ENCODE data around the gene PPM1K.

PPM1K gene

DNA sequence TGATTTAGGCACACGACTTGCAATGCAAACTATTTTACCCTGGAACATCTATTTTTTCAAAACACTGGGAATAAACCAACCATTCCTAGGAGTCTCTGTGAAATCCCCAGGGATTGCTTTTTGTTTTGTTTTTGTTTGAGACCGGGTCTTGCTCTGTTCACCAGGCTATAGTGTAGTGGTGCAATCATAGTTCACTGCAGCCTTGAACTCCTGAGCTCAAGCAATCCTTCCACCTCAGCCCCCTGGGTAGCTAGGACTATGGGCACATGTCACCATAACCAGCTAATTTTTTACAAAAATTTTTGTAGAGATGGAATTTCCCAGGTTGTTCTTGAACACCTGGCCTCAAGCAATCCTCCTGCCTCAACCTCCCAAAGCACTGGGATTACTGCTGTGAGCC is 37.8 kb downstream of the PPM1K start:
- no peak overlapping the region for H2AK5ac ChIP-seq (ENCODE audit: low read length)
- no peaks in the 10 kb centered on the region for H3K36me3 ChIP-seq (ENCODE audit: control insufficient read depth in 1 of 2, insufficient read depth in 2 of 2, low read length in 2 of 2)
- no peak overlapping the region for H3K23ac ChIP-seq (ENCODE audit: low read length)
- no peak overlapping the region for H3K4ac ChIP-seq (ENCODE audit: low read depth, low read length)
- H3K9me3 ChIP-seq (ENCODE audit: insufficient read depth, low read depth, low read length), result no peaks in the 10 kb centered on the region
- H3K79me1 ChIP-seq (ENCODE audit: low read length), result no peaks in the 10 kb centered on the region
- H3K27ac ChIP-seq (ENCODE audit: low read depth, low read length), result no peak overlapping the region
- H4K8ac ChIP-seq (ENCODE audit: low read depth, low read length), result no peak overlapping the region
- H3K14ac ChIP-seq (ENCODE audit: low read length), result no peak overlapping the region
- no peak overlapping the region for H4K91ac ChIP-seq (ENCODE audit: low read depth, low read length)
- no peak overlapping the region for H2BK12ac ChIP-seq (ENCODE audit: low read length)
- H3K4me2 ChIP-seq (ENCODE audit: low read length), result no peak overlapping the region
- no peak overlapping the region for H2AFZ ChIP-seq (ENCODE audit: insufficient read depth, low read length, poor library complexity)
- H3K18ac ChIP-seq (ENCODE audit: low read length), result no peak overlapping the region
- no CpG with 5 or more reads among the region's 2 CpGs for WGBS (ENCODE audit: extremely low coverage, insufficient coverage, insufficient read length)
- no peak overlapping the region for H3K4me3 ChIP-seq (ENCODE audit: low read depth, low read length)
- H2BK120ac ChIP-seq (ENCODE audit: insufficient read depth, low read length, poor library complexity), result no peak overlapping the region
- H4K12ac ChIP-seq (ENCODE audit: low read depth, low read length), result no peak overlapping the region
- H3K9ac ChIP-seq (ENCODE audit: low read length), result no peak overlapping the region
- no peaks in the 10 kb centered on the region for H3K4me1 ChIP-seq (ENCODE audit: control insufficient read depth in 1 of 2, insufficient read depth in 2 of 2, low read length in 2 of 2)
- H3K79me2 ChIP-seq (ENCODE audit: control insufficient read depth, insufficient read depth, low read length, poor library complexity), result no peaks in the 10 kb centered on the region
- no peaks in the 10 kb centered on the region for H3K27me3 ChIP-seq (ENCODE audit: insufficient read depth, low read length)
- DNase-seq, result no peak
- no peak overlapping the region for H2BK5ac ChIP-seq (ENCODE audit: low read depth, low read length, poor library complexity)

DNA sequence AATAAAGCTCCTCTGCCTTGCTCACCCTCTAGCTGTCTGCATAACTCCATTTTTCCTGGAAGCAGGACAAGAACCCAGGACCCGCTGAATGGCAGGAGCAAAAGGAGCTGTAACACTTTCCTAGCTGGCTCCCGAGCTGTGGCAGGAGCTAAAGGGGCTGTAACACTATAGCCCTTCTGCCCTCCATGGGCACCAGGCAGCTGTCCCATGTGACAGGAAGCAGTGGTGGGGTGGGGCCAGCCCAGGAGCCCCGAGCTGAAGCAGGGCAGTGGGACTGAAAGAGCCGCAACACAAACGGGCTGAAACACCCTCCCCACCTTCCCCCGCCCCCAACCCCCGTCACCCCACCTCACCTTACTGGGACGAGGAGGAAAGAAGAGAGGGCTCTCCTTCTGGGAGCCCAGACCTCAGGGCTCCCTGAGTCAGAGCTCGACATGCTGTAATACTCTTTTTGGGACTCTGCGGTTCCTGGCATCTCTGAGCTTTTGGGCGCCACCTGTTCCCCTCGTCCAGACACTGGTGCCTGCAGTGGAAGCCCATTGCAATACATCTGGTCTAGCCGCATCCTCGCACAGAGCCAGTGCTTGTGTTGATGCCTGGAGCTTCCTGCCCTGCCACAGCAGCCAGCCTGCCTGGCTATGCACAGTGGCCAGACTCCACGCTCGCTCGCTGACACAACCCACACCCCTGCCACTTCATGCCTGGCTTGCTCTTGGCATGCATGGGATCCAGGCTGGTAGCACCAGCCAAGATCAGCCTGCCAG is 39.4 kb downstream of the PPM1K start:
- no peaks in the 10 kb centered on the region for H3K27me3 ChIP-seq (ENCODE audit: insufficient read depth, low read length)
- no CpG with 5 or more reads among the region's 17 CpGs for WGBS (ENCODE audit: extremely low coverage, insufficient coverage, insufficient read length)
- no peak overlapping the region for H3K9ac ChIP-seq (ENCODE audit: low read length)
- H4K12ac ChIP-seq (ENCODE audit: low read depth, low read length), result no peak overlapping the region
- no peaks in the 10 kb centered on the region for H3K79me1 ChIP-seq (ENCODE audit: low read length)
- H4K8ac ChIP-seq (ENCODE audit: low read depth, low read length), result no peak overlapping the region
- no peak overlapping the region for H3K27ac ChIP-seq (ENCODE audit: low read depth, low read length)
- no peak for DNase-seq
- no peak overlapping the region for H3K14ac ChIP-seq (ENCODE audit: low read length)
- no peaks in the 10 kb centered on the region for H3K9me3 ChIP-seq (ENCODE audit: insufficient read depth, low read depth, low read length)
- no peak overlapping the region for H3K4me2 ChIP-seq (ENCODE audit: low read length)
- no peak overlapping the region for H2BK12ac ChIP-seq (ENCODE audit: low read length)
- H3K18ac ChIP-seq (ENCODE audit: low read length), result no peak overlapping the region
- H2BK120ac ChIP-seq (ENCODE audit: insufficient read depth, low read length, poor library complexity), result no peak overlapping the region
- no peak overlapping the region for H2AK5ac ChIP-seq (ENCODE audit: low read length)
- H4K91ac ChIP-seq (ENCODE audit: low read depth, low read length), result no peak overlapping the region
- no peak overlapping the region for H3K4ac ChIP-seq (ENCODE audit: low read depth, low read length)
- no peak overlapping the region for H3K4me3 ChIP-seq (ENCODE audit: low read depth, low read length)
- H3K36me3 ChIP-seq (ENCODE audit: control insufficient read depth in 1 of 2, insufficient read depth in 2 of 2, low read length in 2 of 2), result no peaks in the 10 kb centered on the region
- H3K79me2 ChIP-seq (ENCODE audit: control insufficient read depth, insufficient read depth, low read length, poor library complexity), result no peaks in the 10 kb centered on the region
- no peaks in the 10 kb centered on the region for H3K4me1 ChIP-seq (ENCODE audit: control insufficient read depth in 1 of 2, insufficient read depth in 2 of 2, low read length in 2 of 2)
- no peak overlapping the region for H3K23ac ChIP-seq (ENCODE audit: low read length)
- H2BK5ac ChIP-seq (ENCODE audit: low read depth, low read length, poor library complexity), result no peak overlapping the region
- no peak overlapping the region for H2AFZ ChIP-seq (ENCODE audit: insufficient read depth, low read length, poor library complexity)

DNA sequence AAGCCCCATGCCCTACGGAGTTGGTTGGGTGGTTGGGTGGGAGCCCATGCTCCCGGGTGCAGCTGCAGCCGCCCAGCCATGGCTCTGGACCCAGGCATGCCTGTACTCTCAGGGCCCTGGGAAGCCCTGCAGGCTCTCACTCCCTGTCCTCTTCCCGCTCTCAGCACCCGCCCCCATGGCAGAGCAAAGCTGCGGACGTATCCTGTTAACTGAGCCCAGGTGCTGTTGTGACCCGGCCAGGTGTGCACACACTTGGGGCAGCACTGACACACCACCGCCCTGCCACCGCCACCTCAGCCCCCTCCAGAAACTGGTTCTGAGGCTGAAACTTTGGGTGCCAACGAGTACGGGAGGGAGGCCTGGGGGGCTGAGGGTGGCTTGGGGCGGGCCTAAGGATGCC is 40.3 kb downstream of the PPM1K start:
- no peak overlapping the region for H4K91ac ChIP-seq (ENCODE audit: low read depth, low read length)
- DNase-seq, result no peak
- no peak overlapping the region for H3K4me3 ChIP-seq (ENCODE audit: low read depth, low read length)
- H3K4me2 ChIP-seq (ENCODE audit: low read length), result no peak overlapping the region
- no peak overlapping the region for H3K9ac ChIP-seq (ENCODE audit: low read length)
- H2BK120ac ChIP-seq (ENCODE audit: insufficient read depth, low read length, poor library complexity), result no peak overlapping the region
- no peaks in the 10 kb centered on the region for H3K27me3 ChIP-seq (ENCODE audit: insufficient read depth, low read length)
- H3K79me1 ChIP-seq (ENCODE audit: low read length), result no peaks in the 10 kb centered on the region
- H3K18ac ChIP-seq (ENCODE audit: low read length), result no peak overlapping the region
- H3K9me3 ChIP-seq (ENCODE audit: insufficient read depth, low read depth, low read length), result no peaks in the 10 kb centered on the region
- H3K14ac ChIP-seq (ENCODE audit: low read length), result no peak overlapping the region
- H4K12ac ChIP-seq (ENCODE audit: low read depth, low read length), result no peak overlapping the region
- H2AFZ ChIP-seq (ENCODE audit: insufficient read depth, low read length, poor library complexity), result no peak overlapping the region
- no peak overlapping the region for H2AK5ac ChIP-seq (ENCODE audit: low read length)
- no peaks in the 10 kb centered on the region for H3K36me3 ChIP-seq (ENCODE audit: control insufficient read depth in 1 of 2, insufficient read depth in 2 of 2, low read length in 2 of 2)
- H2BK5ac ChIP-seq (ENCODE audit: low read depth, low read length, poor library complexity), result no peak overlapping the region
- no peak overlapping the region for H3K23ac ChIP-seq (ENCODE audit: low read length)
- H3K79me2 ChIP-seq (ENCODE audit: control insufficient read depth, insufficient read depth, low read length, poor library complexity), result no peaks in the 10 kb centered on the region
- no peak overlapping the region for H4K8ac ChIP-seq (ENCODE audit: low read depth, low read length)
- no CpG with 5 or more reads among the region's 13 CpGs for WGBS (ENCODE audit: extremely low coverage, insufficient coverage, insufficient read length)
- H3K27ac ChIP-seq (ENCODE audit: low read depth, low read length), result no peak overlapping the region
- no peak overlapping the region for H3K4ac ChIP-seq (ENCODE audit: low read depth, low read length)
- H3K4me1 ChIP-seq (ENCODE audit: control insufficient read depth in 1 of 2, insufficient read depth in 2 of 2, low read length in 2 of 2), result no peaks in the 10 kb centered on the region
- H2BK12ac ChIP-seq (ENCODE audit: low read length), result no peak overlapping the region

DNA sequence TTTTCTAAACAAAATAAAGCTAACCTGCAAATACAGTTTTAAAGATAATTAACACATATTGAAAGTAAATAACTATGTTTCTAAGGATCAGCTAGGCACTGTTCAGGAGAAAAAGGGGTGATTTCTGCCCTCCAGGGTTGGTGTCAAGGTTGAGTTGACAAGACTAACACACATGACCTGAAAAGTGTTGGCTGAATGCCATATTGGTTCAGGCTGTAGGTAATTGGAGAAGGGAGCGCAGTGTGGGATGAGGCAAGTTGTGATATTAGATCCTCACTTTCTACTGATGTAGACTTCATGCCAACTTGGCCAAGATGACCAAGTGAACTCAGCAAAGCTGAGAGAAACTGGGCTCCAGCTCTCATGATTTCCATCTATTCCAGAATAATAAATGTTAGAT is 42.2 kb downstream of the PPM1K start:
- no peak overlapping the region for H3K27ac ChIP-seq (ENCODE audit: low read depth, low read length)
- H2BK5ac ChIP-seq (ENCODE audit: low read depth, low read length, poor library complexity), result no peak overlapping the region
- H3K4me1 ChIP-seq (ENCODE audit: control insufficient read depth in 1 of 2, insufficient read depth in 2 of 2, low read length in 2 of 2), result no peaks in the 10 kb centered on the region
- no peak overlapping the region for H4K12ac ChIP-seq (ENCODE audit: low read depth, low read length)
- no peaks in the 10 kb centered on the region for H3K9me3 ChIP-seq (ENCODE audit: insufficient read depth, low read depth, low read length)
- H3K18ac ChIP-seq (ENCODE audit: low read length), result no peak overlapping the region
- no peak overlapping the region for H2AFZ ChIP-seq (ENCODE audit: insufficient read depth, low read length, poor library complexity)
- no peak overlapping the region for H2BK120ac ChIP-seq (ENCODE audit: insufficient read depth, low read length, poor library complexity)
- no peak overlapping the region for H4K8ac ChIP-seq (ENCODE audit: low read depth, low read length)
- no CpG with 5 or more reads among the region's 1 CpG for WGBS (ENCODE audit: extremely low coverage, insufficient coverage, insufficient read length)
- no peaks in the 10 kb centered on the region for H3K79me2 ChIP-seq (ENCODE audit: control insufficient read depth, insufficient read depth, low read length, poor library complexity)
- H4K91ac ChIP-seq (ENCODE audit: low read depth, low read length), result no peak overlapping the region
- no peak overlapping the region for H3K4me2 ChIP-seq (ENCODE audit: low read length)
- H3K14ac ChIP-seq (ENCODE audit: low read length), result no peak overlapping the region
- no peaks in the 10 kb centered on the region for H3K79me1 ChIP-seq (ENCODE audit: low read length)
- H3K4me3 ChIP-seq (ENCODE audit: low read depth, low read length), result no peak overlapping the region
- H3K4ac ChIP-seq (ENCODE audit: low read depth, low read length), result no peak overlapping the region
- no peak overlapping the region for H3K23ac ChIP-seq (ENCODE audit: low read length)
- no peaks in the 10 kb centered on the region for H3K36me3 ChIP-seq (ENCODE audit: control insufficient read depth in 1 of 2, insufficient read depth in 2 of 2, low read length in 2 of 2)
- no peak overlapping the region for H2AK5ac ChIP-seq (ENCODE audit: low read length)
- no peak overlapping the region for H3K9ac ChIP-seq (ENCODE audit: low read length)
- no peak for DNase-seq
- H2BK12ac ChIP-seq (ENCODE audit: low read length), result no peak overlapping the region
- H3K27me3 ChIP-seq (ENCODE audit: insufficient read depth, low read length), result no peaks in the 10 kb centered on the region

Measured in trophoblast cell (in vitro differentiated cells and primary cell).